NCI-H460 (cell line): ENCODE data around the gene UNKL. TPM values are rescaled to one million over a fixed set of nuclear protein-coding genes. Genes with fewer than 3 reads are reported as not detected.
"Not testable (repeated sequence)": the region's sequence is repeated elsewhere in the genome, so short reads cannot be mapped to it uniquely, and the experiment has no call there.

Experiments
- DNase-seq: peaks from one replicate; pipeline ENCODE4 v3.0.0-alpha.2; 2016; ENCODE audit warnings: low read depth; ENCODE audit errors: extremely low read depth
- total RNA-seq: library from RNA; depleted of rRNA; stranded (reverse); fragments of >200 nt; shearing (Covaris generic); gene quantifications from 2 replicates; pipeline ENCODE4 v1.2.3, GENCODE V29; 2014

The UNKL gene
- total RNA-seq, 1 experiment from 2014 or later: 29.2 TPM

GRCh38 chr16:1330260-1330914, 84.1 kb downstream of the UNKL start:
- no peak for DNase-seq

- not testable (repeated sequence) for DNase-seq
These were observed 85.5 kb downstream of the UNKL start for GRCh38 chr16:1328961-1329360.

GRCh38 chr16:1328136-1328535, 86.4 kb downstream of the UNKL start:
- DNase-seq: not testable (repeated sequence)

GRCh38 chr16:1327619-1327947, 86.9 kb downstream of the UNKL start:
- DNase-seq: no peak

- no peak for DNase-seq
These were observed 87.4 kb downstream of the UNKL start for GRCh38 chr16:1326946-1327618.

- no peak for DNase-seq
These were observed 88.1 kb downstream of the UNKL start for GRCh38 chr16:1326391-1326790.

- no peak for DNase-seq
These were observed 88.7 kb downstream of the UNKL start for GRCh38 chr16:1325673-1326371.

GRCh38 chr16:1325261-1325660, 89.2 kb downstream of the UNKL start:
- DNase-seq: no peak

- DNase-seq: no peak
These were observed 90.1 kb downstream of the UNKL start for GRCh38 chr16:1324286-1324826.

- DNase-seq: no peak
These were observed 90.9 kb downstream of the UNKL start for GRCh38 chr16:1323296-1324239.

- no peak for DNase-seq
These were observed 92.1 kb downstream of the UNKL start for GRCh38 chr16:1322407-1322806.

- no peak for DNase-seq
These were observed 93.8 kb downstream of the UNKL start for GRCh38 chr16:1320658-1321240.

- DNase-seq: no peak
These were observed 94.4 kb downstream of the UNKL start for GRCh38 chr16:1320097-1320496.

GRCh38 chr16:1319041-1319440, 95.5 kb downstream of the UNKL start:
- DNase-seq: no peak

GRCh38 chr16:1318268-1318545, 96.3 kb downstream of the UNKL start:
- no peak for DNase-seq

GRCh38 chr16:1317479-1318267, 96.8 kb downstream of the UNKL start:
- DNase-seq: no peak

- no peak for DNase-seq
These were observed 98.5 kb downstream of the UNKL start for GRCh38 chr16:1316033-1316405.

- DNase-seq: no peak
These were observed 99.1 kb downstream of the UNKL start for GRCh38 chr16:1315081-1316032.
